Sigmoid colon (tissue), 7 donors: ENCODE results near the gene OR2A12. TPM values are rescaled to one million over a fixed set of nuclear protein-coding genes. Genes with fewer than 3 reads are reported as not detected.
"Not testable (repeated sequence)": the region's sequence is repeated elsewhere in the genome, so short reads cannot be mapped to it uniquely, and the experiment has no call there.

Experiments
- DNase-seq: peaks from one replicate; pipeline ENCODE4 v3.0.0-alpha.2; 2019
- H3K27ac ChIP-seq, 4 donors: fragments of 200-600 bp; sonication (generic); one replicate each; pipeline ENCODE4 v1.5.1; 2016 to 2019; ENCODE audit warnings: mild to moderate bottlenecking in 1 of 4
- H3K27me3 ChIP-seq, 3 donors: fragments of 200-600 bp; sonication (generic); one replicate each; pipeline ENCODE4 v1.5.1; 2019; ENCODE audit warnings: mild to moderate bottlenecking in 1 of 3
- H3K36me3 ChIP-seq, 4 donors: fragments of 200-600 bp; sonication (generic); one replicate each; pipeline ENCODE4 v1.5.1; 2016 to 2019
- H3K4me1 ChIP-seq, 4 donors: fragments of 200-600 bp; sonication (generic); one replicate each; pipeline ENCODE4 v1.5.1; 2017 to 2019
- H3K4me3 ChIP-seq, 4 donors: fragments of 200-600 bp; sonication (generic); one replicate each; pipeline ENCODE4 v1.5.1; 2017 to 2019; ENCODE audit warnings: mild to moderate bottlenecking in 2 of 4, moderate library complexity in 1 of 4
- H3K9me3 ChIP-seq, 4 donors: fragments of 200-600 bp in 3 of 4; sonication (generic) in 3 of 4; one replicate each; pipeline versions ENCODE4 v1.5.1 to v1.6.1; 2013 to 2019
- CTCF ChIP-seq, 4 experiments: fragments of 450-650 bp in 3 of 4; fragments of 200-600 bp in 1 of 4; IDR thresholded peaks; one replicate each; pipeline ENCODE4 v1.5.1; 2016 to 2019; ENCODE audit warnings: antibody characterized with exemption in 4 of 4, mild to moderate bottlenecking in 3 of 4, moderate library complexity in 2 of 4
- EP300 ChIP-seq, 4 donors: sonication (generic); formaldehyde crosslinking; IDR thresholded peaks; one replicate each; pipeline ENCODE4 v1.6.1; 2017; ENCODE audit warnings: antibody characterized with exemption in 4 of 4
- POLR2A ChIP-seq, 2 donors: fragments of 450-650 bp; IDR thresholded peaks; one replicate each; pipeline ENCODE4 v1.6.1; 2016; ENCODE audit warnings: antibody characterized with exemption in 2 of 2, mild to moderate bottlenecking in 2 of 2, moderate library complexity in 2 of 2
- POLR2AphosphoS5 ChIP-seq, 4 donors: sonication (generic); formaldehyde crosslinking; IDR thresholded peaks; one replicate each; pipeline ENCODE4 v1.6.1; 2017; ENCODE audit warnings: antibody characterized with exemption in 4 of 4
- WGBS, 2 donors: extraction: QIAGEN DNeasy Blood & Tissue Kit; methylation state at CpG; one replicate each; pipeline ENCODE4 v1.1.7; 2013; 5-methylcytosine and 5-hydroxymethylcytosine counted together
- intact Hi-C: fragments of 100-400 bp; cut with DNase I; formaldehyde crosslinking; loops from one replicate; pipeline ENCODE4 v1.15.1; 2023
- polyA plus RNA-seq, 3 donors: library from polyadenylated mRNA; stranded (reverse); fragments of 200-250 nt; gene quantifications; one replicate each; pipeline ENCODE4 v1.2.3, GENCODE V29; 2013
- total RNA-seq, 4 donors: library from RNA; depleted of rRNA; stranded (reverse); fragments of >200 nt; gene quantifications; one replicate each; pipeline ENCODE4 v1.1.0, GENCODE V29; 2016
- donor health status: healthy with polysubstance abuse.
- donor health status: Bipolar disorder and iron deficiency.
- donor health status: healthy.

Gene OR2A12
- total and polyA plus RNA-seq, 7 donors = not detected

- Histone ChIP-seq H3K27ac (no peak within 1 kb of the TSS), H3K9me3 (no peaks in the 10 kb centered on the region), H3K4me1 (no peaks in the 10 kb centered on the region), H3K27me3 (no peaks in the 10 kb centered on the region), H3K36me3 (no peaks in the 10 kb centered on the region), H3K4me3 (no peak within 1 kb of the TSS)
- no peak for DNase-seq
- intact Hi-C loops = no loop called here
- 28 to 65% methylated on average over 1 of the region's 1 CpG for WGBS, 2 donors
- TF ChIP-seq CTCF (IDR thresholded peaks at IDR 0.05) = no peak
- TF ChIP-seq POLR2AphosphoS5 (IDR thresholded peaks at IDR 0.05) = no peak
- no peak for TF ChIP-seq POLR2A (IDR thresholded peaks at IDR 0.05)
- no peak for TF ChIP-seq EP300 (IDR thresholded peaks at IDR 0.05)
Measured at GRCh38 chr7:144048648-144049047, 37.4 kb upstream of the OR2A12 start, which contains the start of gene OR2A5. Gene OR2A5 (plus strand): TSS chr7:144048948. CDS start chr7:144050402, 1,454 bp downstream.

GRCh38 chr7:144049491-144049890 lies 36.6 kb upstream of the OR2A12 start:
- intact Hi-C loops = no loop called here
- WGBS, 2 donors = 38 to 73% methylated on average over 2 of the region's 2 CpGs
- Histone ChIP-seq H3K27ac (no peak overlapping the region), H3K4me3 (no peak overlapping the region), H3K27me3 (no peaks in the 10 kb centered on the region), H3K4me1 (no peaks in the 10 kb centered on the region), H3K36me3 (no peaks in the 10 kb centered on the region), H3K9me3 (no peaks in the 10 kb centered on the region)
- no peak for DNase-seq
- TF ChIP-seq EP300 (IDR thresholded peaks at IDR 0.05) = no peak
- no peak for TF ChIP-seq POLR2A (IDR thresholded peaks at IDR 0.05)
- TF ChIP-seq POLR2AphosphoS5 (IDR thresholded peaks at IDR 0.05) = no peak
- TF ChIP-seq CTCF (IDR thresholded peaks at IDR 0.05) = no peak

- WGBS, 2 donors = 52 to 57% methylated on average over 3 of the region's 3 CpGs
- no peaks in the 10 kb centered on the region for H3K27me3 ChIP-seq
- no peaks in the 10 kb centered on the region for H3K36me3 ChIP-seq
- intact Hi-C loops = no loop called here
- DNase-seq = no peak
- no peaks in the 10 kb centered on the region for H3K4me1 ChIP-seq
- no peak overlapping the region for H3K27ac ChIP-seq
- TF ChIP-seq POLR2AphosphoS5 (IDR thresholded peaks at IDR 0.05) (no peak), EP300 (IDR thresholded peaks at IDR 0.05) (no peak), POLR2A (IDR thresholded peaks at IDR 0.05) (no peak), CTCF (IDR thresholded peaks at IDR 0.05) (no peak)
- H3K4me3 ChIP-seq = no peak overlapping the region
- no peaks in the 10 kb centered on the region for H3K9me3 ChIP-seq
Measured at GRCh38 chr7:144050093-144050492, 36.0 kb upstream of the OR2A12 start.

- H3K4me1 ChIP-seq, H3K27me3 ChIP-seq, DNase-seq, intact Hi-C loops, H3K9me3 ChIP-seq, H3K27ac ChIP-seq, H3K4me3 ChIP-seq, H3K36me3 ChIP-seq: not testable (repeated sequence)
- WGBS, 2 donors = 86 to 91% methylated on average over 8 of the region's 8 CpGs
Measured at GRCh38 chr7:144050884-144051283, 35.2 kb upstream of the OR2A12 start.

GRCh38 chr7:144057954-144058353 lies 28.1 kb upstream of the OR2A12 start:
- no peak overlapping the region for H3K4me3 ChIP-seq
- H3K27ac ChIP-seq = no peak overlapping the region
- TF ChIP-seq CTCF (IDR thresholded peaks at IDR 0.05) = no peak
- TF ChIP-seq POLR2AphosphoS5 (IDR thresholded peaks at IDR 0.05) = no peak
- no peak for TF ChIP-seq POLR2A (IDR thresholded peaks at IDR 0.05)
- TF ChIP-seq EP300 (IDR thresholded peaks at IDR 0.05) = no peak
- 79 to 81% methylated on average over 3 of the region's 3 CpGs for WGBS, 2 donors
- no peaks in the 10 kb centered on the region for H3K4me1 ChIP-seq
- H3K27me3 ChIP-seq = no peaks in the 10 kb centered on the region
- DNase-seq = no peak
- peaks cover 0 to 2% (median 0%) of the 10 kb centered on the region in 4 donors for H3K9me3 ChIP-seq
- intact Hi-C loops = no loop called here
- no peaks in the 10 kb centered on the region for H3K36me3 ChIP-seq
